Forelimb muscle (tissue), 1 donor: ENCODE results near the gene EMC8. TPM values are rescaled to one million over a fixed set of nuclear protein-coding genes. Genes with fewer than 3 reads are reported as not detected.

Source experiments
- DNase-seq: peaks from one replicate; pipeline ENCODE4 v3.0.0-alpha.2; 2013; ENCODE audit warnings: low read depth
- polyA plus RNA-seq: library from polyadenylated mRNA; unstranded; fragments of 120-200 nt; gene quantifications from one replicate; pipeline ENCODE4 v1.2.1, GENCODE V29; 2013; ENCODE audit not compliant: insufficient read length

Gene EMC8
- polyA plus RNA-seq, 1 donor: 18.3 TPM

DNA sequence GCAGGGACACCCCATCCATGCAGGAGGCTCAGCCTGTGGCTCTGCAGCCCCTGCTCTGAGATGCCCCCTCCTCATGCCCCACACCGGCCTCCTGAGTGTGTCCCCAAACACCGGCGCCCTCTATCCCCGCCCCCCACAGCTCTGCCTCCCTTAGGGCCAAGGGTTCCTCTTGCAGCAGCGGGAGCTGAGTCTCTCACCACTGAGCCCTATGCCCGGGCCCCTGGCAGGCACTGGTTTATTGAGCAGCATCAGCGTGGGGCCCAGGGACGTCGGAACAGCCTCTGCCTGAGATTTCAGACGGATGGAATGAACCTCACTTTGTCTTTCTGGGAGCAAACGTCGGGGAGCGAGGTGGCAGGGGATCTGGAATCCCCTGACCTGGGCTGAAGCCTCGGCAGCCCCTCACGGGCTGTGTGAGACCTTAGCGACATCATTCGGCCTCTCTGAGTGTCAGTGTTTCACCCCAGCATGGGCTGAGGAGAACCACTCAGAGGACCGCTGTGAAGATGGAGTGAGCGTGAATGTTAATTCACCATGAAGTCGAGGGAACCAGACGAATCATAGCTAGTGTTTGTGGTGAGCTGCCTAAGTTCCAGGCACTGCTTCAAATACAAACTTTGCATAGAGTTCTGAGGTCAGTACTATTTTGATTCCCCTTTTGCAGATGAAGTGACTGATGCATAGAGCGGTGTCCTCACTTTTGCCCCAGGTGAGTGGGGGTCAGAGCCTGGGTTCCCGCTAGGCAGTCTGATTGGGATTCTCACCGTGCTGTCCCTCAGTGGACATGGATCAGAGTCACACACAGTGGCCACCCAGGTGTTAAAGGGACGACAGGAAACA is 43.2 kb downstream of the EMC8 start:
- no peak for DNase-seq

DNA sequence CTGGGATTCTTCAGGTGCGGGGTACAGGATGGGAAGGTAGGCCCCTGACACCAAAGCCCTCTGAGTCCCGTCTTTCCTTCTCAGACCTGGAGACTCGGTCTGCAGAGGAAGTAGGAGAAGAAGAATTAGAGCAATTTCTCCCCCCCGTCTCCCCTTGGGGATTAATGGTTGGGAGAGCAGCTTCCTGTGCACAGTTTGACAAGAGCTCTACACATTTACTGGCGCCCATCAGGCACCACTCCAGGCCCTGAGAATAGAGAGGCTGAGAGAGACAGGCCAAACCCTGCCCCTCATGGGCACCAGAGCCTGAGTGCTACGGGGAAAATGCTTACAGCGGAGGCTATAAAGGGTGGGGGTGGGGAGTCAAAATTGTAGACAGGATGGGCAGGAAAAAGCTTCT is 44.9 kb downstream of the EMC8 start:
- DNase-seq: no peak

DNA sequence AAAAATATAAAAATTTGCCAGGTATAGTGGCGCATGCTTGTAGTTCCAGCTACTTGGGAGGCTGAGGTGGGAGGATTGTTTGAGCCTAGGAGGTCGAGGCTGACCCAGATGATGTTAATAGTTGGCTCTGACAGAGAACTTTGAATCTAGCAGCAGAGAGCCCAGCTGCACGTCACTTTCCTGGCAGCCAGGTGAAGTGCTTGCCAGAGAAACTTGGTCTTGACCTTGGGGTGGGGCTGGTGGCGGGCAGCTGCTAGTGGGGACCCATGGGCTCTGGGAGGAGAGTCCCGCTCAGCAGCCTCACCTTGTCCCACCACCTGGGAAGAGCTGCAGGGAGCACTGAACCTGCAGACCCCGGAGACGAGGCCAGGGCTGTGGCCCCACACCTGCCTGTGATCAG is 45.4 kb downstream of the EMC8 start:
- no peak for DNase-seq

DNA sequence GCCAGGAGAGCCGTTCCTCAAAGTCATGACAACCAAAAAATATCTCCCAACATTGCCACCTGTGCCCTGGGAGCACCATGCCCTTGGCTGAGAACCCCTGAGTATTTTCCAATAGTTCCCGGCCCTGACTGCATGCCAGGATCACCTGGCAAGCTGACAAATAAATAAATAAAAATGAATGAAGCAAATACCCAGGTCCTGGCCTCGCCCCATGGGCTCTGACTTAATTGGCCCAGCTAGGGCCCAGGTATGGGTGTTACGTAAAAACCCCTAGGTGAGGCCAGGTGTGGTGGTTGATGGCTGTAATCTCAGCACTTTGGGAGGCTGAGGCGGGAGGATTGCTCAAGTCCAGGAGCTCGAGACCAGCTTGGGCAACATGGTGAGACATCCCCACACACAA is 45.8 kb downstream of the EMC8 start:
- no peak for DNase-seq

DNA sequence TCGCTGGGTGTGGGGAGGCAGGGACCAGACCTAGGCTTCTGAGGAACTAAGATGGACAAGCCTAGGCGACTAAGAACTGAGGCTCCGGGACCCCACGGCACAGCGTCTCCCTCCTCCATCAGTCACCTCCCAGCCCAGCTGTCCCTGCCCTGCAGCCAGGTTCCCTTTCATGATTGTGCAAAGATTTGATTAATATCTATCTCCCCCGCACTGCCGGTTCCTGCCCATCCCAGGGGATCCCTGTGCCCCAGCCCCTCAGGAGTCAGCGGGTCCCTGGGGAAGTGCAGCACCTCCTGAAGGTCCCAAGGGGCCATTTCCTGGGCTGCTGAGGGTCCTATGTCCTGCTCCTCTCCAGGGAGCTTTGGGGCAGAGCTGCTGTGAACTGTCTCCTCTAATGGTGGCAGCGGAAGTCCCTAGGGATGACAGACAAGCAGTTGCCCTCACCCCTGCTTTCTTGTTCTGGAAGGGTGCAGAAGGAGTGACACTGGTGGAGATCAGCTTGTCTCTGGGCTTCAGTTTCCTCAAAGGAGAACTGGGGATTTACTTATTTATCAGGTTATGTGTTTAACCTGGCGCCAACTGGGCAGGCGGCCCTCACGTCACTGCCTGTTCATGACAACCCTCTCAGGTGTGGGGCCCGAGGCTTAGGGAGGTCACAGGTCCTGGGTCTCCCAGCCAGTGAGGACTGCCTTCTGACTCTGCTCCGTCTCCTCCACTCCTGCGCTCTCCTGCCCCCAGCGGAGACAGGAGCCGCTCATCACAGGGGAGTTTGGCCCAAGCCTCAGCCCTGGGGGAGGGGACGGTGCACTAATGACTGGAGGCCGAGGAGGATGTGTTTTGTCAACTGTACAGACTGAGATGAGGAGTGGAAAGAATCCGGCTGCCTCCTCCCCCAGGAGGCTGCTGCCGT is 46.6 kb downstream of the EMC8 start:
- no peak for DNase-seq

DNA sequence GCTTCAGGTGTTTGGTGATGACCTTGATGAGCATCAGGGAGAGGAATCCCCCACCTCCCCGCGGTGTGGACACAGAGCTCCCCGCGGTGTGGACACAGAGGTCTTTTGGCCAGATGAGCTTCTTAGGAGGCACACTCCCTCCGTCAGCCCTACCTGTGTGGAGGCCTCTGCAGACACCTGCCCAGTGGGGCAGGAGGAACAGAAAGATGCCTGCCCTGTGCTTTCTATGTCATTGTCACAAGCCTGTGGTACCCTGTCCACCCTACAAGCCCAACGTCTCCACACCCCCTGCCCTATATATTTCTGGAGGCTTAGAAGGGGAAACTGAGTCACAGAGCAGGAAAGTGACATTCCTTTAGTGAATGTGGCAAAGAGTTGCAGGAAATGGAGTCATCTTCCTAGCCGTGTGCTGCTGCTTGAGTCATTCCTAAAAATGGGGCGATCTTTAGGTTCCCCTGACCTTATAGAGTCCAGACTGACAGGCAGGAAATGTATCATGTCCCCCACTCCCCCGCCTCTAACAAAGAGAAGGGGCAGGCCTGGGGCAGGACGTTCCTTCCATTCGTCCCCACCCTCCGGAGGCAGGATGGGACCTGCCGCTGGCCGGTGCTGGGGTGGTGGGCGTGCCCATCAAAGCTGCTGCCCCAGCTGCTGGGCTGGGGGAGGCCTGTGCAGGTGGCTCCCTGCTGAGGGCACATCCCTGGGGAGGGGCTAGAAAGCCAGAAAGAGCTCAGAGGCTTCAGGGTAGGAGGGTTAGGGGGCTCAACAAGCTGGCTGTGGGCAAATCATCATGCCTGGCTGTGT is 47.4 kb downstream of the EMC8 start:
- no peak for DNase-seq

DNA sequence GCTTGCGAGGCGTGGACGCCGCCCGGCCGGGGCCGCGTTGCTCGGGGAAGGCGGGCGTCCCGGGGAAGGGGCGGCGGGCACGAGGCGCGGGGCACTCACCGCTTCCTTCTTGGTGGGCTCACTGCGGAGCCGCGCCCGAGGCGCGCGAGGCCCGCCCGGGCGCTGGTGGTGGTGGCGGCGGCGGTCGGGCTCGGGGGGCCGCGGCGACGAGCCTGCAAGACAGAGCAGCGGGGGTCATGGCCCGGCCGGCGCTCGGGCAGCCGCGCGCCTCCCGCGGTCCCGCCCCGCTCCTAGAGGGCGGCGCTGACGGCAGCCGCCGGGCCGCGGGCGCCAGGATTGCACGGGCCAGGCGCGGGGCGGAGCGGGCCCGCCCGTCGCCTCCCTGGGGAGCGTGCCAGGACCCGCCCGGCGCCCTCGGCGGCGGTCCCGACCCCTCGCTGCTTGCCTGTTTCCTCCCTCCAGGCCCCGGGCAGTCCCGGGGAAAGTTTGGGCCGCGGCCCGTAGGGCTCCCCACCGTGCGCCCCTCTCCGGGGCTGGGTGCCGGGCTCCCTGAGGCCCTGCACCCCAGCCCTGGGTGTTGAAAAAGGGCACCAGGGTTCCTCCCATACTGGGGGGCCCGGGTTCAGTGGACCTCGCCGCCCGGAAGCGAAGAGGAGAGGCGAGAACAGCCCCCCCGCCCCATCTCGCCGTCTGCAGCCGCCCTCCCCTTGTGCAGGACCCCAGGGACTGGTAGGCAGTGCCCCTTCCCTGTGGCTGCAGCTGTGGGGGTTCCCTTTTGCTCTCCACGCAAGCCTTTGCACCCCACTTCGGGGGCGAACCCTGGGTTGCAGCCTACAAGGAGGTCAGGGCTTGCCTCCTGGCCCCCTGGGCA is 48.3 kb downstream of the EMC8 start, which contains the start of gene C16orf74:
Gene C16orf74, minus strand, starts transcription at position 270 of the 871 bp plus-strand sequence. CDS start 15,879 bp downstream, outside the sequence.
- no peak for DNase-seq

DNA sequence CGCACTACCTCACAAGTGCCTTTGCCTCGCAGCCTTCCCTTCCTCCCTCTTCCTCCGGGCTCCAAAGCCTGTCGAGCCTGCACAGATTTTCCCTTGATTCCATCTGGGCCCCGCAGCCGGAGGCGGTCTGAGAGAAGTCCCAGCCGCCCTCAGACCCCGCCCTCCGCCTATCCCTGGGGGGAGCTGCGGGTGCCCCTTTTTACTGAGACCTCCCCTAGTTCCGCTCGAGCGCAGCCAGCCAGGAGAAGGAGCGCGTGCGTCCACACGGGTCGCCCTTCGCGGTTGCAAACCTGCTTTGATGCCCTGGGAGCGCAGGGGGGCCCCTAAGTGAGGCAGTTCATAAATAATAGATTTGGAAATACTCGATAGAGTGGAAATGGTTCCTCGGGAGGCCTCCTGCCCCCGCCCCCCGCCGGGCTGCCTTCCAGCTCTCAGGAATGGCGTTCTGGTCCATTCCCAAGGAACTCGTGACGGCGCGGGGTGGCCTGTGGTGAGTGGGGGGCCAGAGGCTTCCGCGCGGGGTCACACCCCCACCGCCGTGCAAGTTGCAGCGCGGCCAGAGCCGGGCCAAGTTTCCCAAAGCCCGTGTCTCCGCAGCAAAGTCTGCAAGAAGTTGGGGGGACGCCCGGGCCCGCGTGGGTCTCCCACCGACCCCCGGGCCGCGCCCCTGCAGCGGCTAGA is 49.1 kb downstream of the EMC8 start:
- no peak for DNase-seq

DNA sequence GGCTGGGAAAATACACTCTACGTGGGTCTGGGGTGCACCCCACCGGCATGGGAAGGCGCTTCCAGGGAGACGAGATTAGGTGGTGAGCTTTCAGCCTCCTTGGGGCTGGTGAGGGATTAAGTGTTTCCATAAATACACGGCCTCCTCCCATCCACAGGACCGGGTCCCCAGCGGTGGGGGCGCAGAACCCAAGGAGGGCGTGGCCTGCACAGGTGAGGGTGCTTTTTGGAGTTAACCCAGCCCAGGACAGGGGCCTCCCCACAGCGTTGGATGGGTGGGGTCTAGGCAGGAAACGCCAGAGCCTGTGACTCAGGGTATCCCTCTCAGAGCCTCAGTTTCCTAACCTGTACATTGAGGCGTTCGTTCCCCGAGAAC is 49.6 kb downstream of the EMC8 start:
- no peak for DNase-seq

DNA sequence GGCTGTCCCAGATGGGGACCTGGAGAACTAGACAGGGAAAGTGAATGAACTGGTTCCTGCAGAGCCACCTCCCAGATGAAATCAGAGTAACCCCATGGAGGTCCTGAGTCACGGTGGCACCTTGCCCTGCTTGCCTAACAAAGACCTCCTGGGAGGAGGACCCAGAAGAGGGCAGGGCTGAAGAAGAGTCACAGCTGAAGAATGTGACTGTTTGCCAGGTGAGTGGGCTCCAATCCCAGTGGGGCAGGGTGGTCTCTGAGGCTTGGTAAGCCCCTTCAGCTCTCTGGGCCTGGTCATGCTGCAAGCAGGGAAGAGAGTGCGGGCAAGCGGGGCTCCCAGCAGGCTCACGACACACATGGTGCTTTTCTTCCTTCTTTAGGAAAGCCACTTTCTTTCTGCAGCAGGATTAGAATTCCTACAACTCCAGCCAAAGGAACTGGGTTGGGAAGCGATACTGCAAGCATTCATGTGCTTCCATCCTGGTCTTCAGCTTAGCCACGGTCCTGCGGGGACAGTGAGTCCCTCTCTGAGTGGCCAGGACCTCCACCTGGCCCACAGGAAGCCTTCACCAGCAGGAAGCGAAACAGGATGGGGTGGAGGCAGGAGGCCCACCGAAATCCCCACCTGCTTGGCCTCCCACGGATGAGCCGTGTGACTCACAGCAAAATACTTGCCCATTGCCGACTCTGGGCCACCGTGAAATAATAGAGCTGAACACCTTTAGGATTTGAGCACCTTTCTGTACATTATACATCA is 52.7 kb downstream of the EMC8 start:
- DNase-seq: no peak

DNA sequence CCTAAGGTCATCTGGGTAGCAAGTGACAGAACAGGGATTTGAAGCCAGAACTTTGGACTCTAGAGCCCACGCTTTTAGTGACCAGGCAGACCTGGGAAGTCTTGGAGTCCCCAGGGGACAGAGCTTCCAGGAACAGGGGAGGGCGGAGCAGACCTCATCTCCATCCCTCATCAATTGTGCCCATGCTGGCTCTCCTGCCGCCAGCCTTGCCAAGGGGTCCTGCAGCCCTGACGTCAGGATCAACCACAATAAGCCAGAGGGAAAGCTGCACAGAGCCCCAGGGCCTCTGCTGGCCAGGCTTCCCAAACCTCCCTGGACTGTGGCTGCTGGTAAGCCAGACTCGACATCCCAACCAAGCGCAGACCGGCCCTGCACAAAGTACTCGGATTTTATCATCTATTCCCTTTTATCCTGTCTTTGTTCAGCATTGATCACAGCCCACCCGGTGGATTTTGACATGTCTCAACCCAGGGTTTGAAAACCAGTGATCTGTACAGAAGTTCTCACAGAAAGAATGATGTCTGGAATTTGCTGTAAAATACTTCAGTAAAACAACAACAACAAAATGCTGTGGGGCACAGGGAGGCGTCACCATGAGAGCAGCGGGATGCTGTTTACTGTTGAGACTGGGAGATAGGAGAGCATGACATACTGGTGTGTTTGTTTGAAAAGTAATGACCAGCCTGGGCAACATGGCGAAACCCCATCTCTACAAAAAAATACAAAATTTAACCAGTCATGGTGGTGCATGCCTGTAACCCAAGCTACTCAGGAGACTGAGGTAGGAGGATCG is 60.2 kb downstream of the EMC8 start:
- no peak for DNase-seq

DNA sequence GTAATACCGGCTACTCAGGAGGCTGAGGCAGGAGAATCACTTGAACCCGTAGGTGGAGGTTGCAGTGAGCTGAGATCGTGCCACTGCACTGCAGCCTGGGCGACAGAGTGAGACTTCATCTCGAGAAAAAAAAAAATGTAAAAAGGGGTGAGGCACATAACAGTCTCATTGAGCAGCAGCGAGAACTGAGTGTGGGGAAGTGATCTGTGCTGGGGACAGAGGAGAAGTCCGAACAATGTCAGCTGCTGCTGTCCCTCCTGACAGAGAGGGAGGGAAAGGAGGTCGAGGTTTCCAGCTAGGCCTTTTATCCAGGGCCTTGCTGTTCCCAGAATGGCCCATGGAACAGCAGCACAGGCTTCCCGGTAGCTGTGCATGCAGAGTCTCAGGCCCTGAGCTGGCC is 62.4 kb downstream of the EMC8 start:
- no peak for DNase-seq

DNA sequence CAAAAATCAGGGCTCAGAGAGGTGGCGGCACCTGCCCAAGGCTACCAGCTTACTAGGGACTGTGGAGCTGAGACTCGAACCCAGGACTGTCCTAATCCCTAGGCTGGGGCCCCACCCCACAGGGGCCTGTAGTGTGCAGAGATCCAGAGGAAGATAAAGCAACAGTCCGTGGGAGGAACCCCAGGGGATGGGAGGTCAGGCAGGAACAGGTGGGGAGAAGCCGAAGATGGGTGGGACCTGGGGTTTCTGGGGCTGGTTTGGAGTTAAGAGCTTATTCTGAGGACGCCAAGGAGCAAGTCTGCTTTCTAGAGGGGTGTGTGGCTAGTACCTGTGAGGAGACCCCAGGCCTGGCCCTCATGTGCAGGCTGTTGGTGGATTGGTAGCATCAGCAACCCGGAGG is 63.4 kb downstream of the EMC8 start:
- no peak for DNase-seq

DNA sequence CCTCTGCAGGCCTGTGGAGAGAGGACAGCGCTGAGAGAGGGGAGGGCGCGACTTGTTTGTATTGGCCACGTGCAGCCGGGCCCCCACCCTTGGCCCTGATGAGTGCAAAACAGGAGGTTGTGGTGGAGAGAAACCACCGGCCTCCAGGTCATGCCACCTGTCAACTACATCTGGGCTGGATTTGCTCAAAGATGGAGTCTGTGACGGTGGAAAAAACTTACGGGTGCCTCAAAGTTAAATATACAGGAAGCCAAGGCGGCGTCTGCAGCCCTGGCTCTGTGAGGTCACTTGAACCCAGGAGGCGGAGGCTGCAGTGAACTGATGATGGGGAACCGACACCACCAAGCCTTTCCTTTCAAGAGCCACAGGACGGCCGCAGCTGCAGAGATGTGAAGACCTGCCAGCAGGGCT is 64.1 kb downstream of the EMC8 start:
- no peak for DNase-seq

DNA sequence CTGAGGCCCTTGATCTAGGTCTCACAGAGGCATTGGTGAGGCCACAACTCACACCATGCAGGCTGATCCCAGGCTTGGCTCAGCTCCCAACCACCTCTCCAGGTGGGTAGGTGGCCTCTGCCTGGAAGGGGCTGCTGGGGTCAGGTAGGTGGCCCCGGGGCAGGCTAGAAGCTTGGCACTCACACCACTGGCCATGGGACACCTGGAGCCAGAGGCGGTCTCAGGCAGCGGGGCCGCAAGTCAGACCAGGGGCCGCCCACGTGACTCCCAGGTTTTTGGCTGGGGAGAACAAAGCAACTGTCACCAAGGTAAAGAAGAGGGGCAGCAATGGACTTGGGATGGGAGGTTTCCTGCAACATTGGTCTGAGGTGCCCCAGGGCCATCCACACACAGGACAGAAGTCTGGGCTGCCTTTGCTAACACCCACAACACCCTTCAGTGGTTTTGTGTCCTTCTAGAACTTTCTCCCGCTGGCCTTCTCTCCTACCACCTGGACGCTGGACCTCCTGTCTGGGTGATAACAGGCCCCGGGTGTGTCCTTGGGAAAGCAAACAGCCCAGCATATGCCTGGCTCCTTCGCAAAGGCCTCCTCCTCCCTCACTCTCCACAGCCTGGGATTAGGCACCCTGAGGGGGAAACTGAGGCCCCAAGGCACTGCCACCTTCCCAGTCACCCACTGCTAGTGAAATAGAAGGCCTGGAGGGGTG is 64.9 kb downstream of the EMC8 start:
- no peak for DNase-seq

DNA sequence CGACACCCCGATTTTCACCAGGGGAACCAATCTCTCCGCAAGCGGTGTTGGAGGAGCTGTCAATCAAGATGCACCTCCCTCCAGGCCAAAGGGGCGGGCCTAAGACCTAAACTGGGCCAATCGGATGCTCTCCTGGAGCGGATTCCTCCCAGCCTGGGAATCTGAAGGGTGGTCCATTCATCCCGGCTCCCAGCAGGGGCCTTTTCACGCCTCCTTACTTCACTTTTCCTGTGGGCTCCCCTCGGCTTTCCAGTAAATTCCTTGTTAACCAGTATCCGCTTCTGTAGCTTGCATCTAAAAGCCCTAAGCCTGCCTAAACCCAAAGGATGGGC is 65.5 kb downstream of the EMC8 start:
- no peak for DNase-seq

DNA sequence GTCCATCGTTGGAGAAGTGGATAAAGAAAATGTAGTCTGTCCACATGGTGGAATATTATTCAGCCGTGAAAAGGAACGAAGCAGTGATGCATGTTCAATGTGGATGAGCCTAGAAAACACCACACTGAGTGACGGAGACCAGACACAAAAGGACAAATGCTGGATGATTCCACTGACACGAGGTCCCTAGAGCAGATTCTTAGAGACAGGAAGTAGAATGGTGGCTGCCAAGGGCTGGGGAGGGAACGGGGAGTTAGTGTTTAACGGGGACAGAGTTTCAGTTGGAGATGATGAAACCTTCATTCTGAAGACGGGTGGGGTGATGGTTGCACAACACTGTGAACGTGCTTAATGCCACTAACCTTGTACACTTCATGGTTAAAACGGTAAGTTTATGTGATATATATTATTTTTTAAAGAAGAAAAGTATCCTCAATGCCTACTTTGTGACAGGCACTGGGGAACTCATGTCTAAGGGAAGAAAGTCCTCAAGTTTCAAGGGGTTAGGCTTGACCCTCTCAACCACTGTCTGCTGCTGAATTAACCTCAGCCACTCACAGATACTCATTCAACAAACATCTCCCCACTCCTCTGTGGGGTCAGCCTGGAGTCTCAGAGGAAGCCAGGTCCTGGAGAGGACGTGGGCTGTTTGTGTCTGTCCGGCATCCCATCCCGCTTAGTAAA is 66.0 kb downstream of the EMC8 start:
- DNase-seq: no peak

DNA sequence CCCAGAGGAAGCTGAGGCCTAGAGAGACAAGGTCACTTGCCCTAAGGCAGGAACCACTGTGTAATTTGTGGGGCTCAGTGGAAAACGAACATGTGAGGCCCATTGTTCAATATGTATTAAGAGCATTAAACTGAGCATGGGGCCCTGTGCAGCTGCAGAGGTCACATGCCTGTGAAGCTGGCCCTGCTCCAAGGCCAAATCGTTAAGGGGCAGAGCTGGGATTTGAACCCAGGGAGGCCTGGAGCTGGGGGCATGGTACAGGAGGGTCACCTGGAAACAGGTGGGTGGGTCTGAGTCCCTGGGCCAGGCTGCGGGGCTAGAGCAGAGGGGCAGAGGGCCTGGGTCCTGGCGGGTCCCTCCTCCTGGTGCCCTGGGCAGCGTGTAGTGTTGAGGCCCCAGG is 68.2 kb downstream of the EMC8 start:
- no peak for DNase-seq
